Right cardiac atrium (tissue), 5 donors: Measurements from ENCODE around the gene IGFBP5. TPM values are rescaled to one million over a fixed set of nuclear protein-coding genes. Genes with fewer than 3 reads are reported as not detected.

ENCODE experiments used
- ATAC-seq, 2 donors: fragments of 200-7000 bp; cut with Tn5 transposase; one replicate each; pipeline versions ENCODE4 v1.8.0 to v1.9.1; 2020; ENCODE audit warnings: moderate library complexity in 2 of 2, mild to moderate bottlenecking in 1 of 2
- DNase-seq, 3 donors: peaks; one replicate each; pipeline ENCODE4 v3.0.0-alpha.2; 2020
- H3K27ac ChIP-seq: one replicate; pipeline ENCODE4 v1.5.1; 2013; ENCODE audit warnings: mild to moderate bottlenecking, low read length, control low read depth, moderate library complexity
- H3K27me3 ChIP-seq: one replicate; pipeline ENCODE4 v1.6.1; 2013; ENCODE audit not compliant: control insufficient read depth, insufficient read depth
- H3K4me1 ChIP-seq: one replicate; pipeline ENCODE4 v1.6.1; 2013; ENCODE audit warnings: low read length; ENCODE audit not compliant: control insufficient read depth, insufficient read depth
- H3K4me3 ChIP-seq: one replicate; pipeline ENCODE4 v1.5.1; 2013; ENCODE audit warnings: low read length, control low read depth
- H3K9me3 ChIP-seq: one replicate; pipeline ENCODE4 v1.6.1; 2013; ENCODE audit warnings: low read length; ENCODE audit not compliant: control insufficient read depth
- WGBS: extraction: QIAGEN DNeasy Blood & Tissue Kit; methylation state at CpG from one replicate; pipeline ENCODE4 v1.1.7; 2013; 5-methylcytosine and 5-hydroxymethylcytosine counted together
- intact Hi-C, 4 donors: fragments of 100-400 bp; cut with DNase I; formaldehyde crosslinking; loops; one replicate each; pipeline versions ENCODE4 v1.11.0 to v1.14.0; 2022 to 2023
- polyA plus RNA-seq: library from polyadenylated mRNA; stranded (reverse); fragments of 200-250 nt; gene quantifications from one replicate; pipeline ENCODE4 v1.2.3, GENCODE V29; 2013
- total RNA-seq, 4 donors: library from RNA; stranded (reverse); fragmentation: NEBNext Ultra II Directional; extraction: Animal tissue kit (Norgen Biotek cat#: 25700); gene quantifications; one replicate each; pipeline ENCODE4 v1.2.1, GENCODE V29; 2021
- donor health status: healthy with polysubstance abuse.
- donor health status: DM: no; HTN: yes; CAD: no.
- donor health status: DM: no; HTN: no; CAD: no.
- donor health status: DM: no; HTN: yes; CAD: no; lungs with severe emphysema.
- donor health status: DM: yes; HTN: yes; CAD: no.

The IGFBP5 gene
- total and polyA plus RNA-seq, 5 donors, result 162 to 409 (median 300) TPM

- intact Hi-C loops, result no loop called here
- Histone ChIP-seq H3K27me3 (no peaks in the 10 kb centered on the region), H3K27ac (no peak overlapping the region), H3K4me1 (peaks cover 6% of the 10 kb centered on the region), H3K9me3 (no peaks in the 10 kb centered on the region), H3K4me3 (no peak overlapping the region)
- ATAC-seq (no peak), DNase-seq (no peak)
- 52% methylated on average over 13 of the region's 13 CpGs for WGBS
Measured at GRCh38 chr2:216632346-216632951, 62.9 kb downstream of the IGFBP5 start.

GRCh38 chr2:216629784-216630183, 65.6 kb downstream of the IGFBP5 start:
- 90% methylated on average over 4 of the region's 4 CpGs for WGBS
- no peak for ATAC-seq
- Histone ChIP-seq H3K4me3 (no peak overlapping the region), H3K27ac (no peak overlapping the region), H3K9me3 (no peaks in the 10 kb centered on the region), H3K4me1 (peaks cover 6% of the 10 kb centered on the region), H3K27me3 (no peaks in the 10 kb centered on the region)
- no peak for DNase-seq
- intact Hi-C loops, result no loop called here

GRCh38 chr2:216626875-216627245, 68.5 kb downstream of the IGFBP5 start:
- intact Hi-C loops, result no loop called here
- no peak overlapping the region for H3K27ac ChIP-seq
- DNase-seq, result no peak
- H3K4me1 ChIP-seq, result no peaks in the 10 kb centered on the region
- 70% methylated on average over 2 of the region's 2 CpGs for WGBS
- H3K27me3 ChIP-seq, result no peaks in the 10 kb centered on the region
- H3K9me3 ChIP-seq, result no peaks in the 10 kb centered on the region
- ATAC-seq, result no peak
- no peak overlapping the region for H3K4me3 ChIP-seq

GRCh38 chr2:216626168-216626874, 69.0 kb downstream of the IGFBP5 start:
- DNase-seq (no peak), ATAC-seq (no peak)
- H3K27ac ChIP-seq, result no peak overlapping the region
- no peaks in the 10 kb centered on the region for H3K9me3 ChIP-seq
- H3K4me3 ChIP-seq, result no peak overlapping the region
- H3K4me1 ChIP-seq, result no peaks in the 10 kb centered on the region
- no peaks in the 10 kb centered on the region for H3K27me3 ChIP-seq
- 82% methylated on average over 7 of the region's 7 CpGs for whole genome bisulfite sequencing
- intact Hi-C loops, result no loop called here

GRCh38 chr2:216624251-216624650, 71.1 kb downstream of the IGFBP5 start:
- Histone ChIP-seq H3K4me3 (no peak overlapping the region), H3K27ac (no peak overlapping the region), H3K27me3 (no peaks in the 10 kb centered on the region), H3K9me3 (no peaks in the 10 kb centered on the region), H3K4me1 (no peaks in the 10 kb centered on the region)
- ATAC-seq (no peak), DNase-seq (no peak)
- intact Hi-C loops, result no loop called here
- 94% methylated on average over 2 of the region's 2 CpGs for WGBS

DNA sequence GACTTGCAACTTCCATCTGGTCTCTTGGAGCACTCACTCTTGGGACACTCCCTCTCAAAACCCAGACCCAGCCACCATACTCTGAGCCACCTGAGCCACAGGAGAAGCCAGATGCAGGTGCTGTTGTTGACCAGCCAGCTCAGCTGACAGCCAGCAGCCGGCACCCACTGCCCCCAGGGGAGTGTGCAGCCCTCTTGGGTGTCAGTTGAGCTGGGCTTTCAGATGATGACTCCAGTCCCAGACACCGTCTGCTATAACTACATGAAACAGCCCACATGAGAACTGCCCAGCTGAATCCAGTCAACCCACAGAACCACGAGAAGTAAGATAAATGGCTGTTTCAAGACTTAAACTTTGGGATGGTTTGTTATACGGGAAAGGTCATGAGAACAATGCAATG, 72.8 kb downstream of the IGFBP5 start:
- no peak overlapping the region for H3K4me3 ChIP-seq
- ATAC-seq (no peak), DNase-seq (no peak)
- WGBS, result 89% methylated on average over 4 of the region's 4 CpGs
- H3K27me3 ChIP-seq, result no peaks in the 10 kb centered on the region
- no peaks in the 10 kb centered on the region for H3K4me1 ChIP-seq
- H3K9me3 ChIP-seq, result no peaks in the 10 kb centered on the region
- intact Hi-C loops, result no loop called here
- no peak overlapping the region for H3K27ac ChIP-seq

Other genes with a start within 250 kb of the IGFBP5 start
- 1,000 to 10,000 TPM; 1,836 to 2,258 (median 1,899) TPM for gene RPL37A, start 196.7 kb downstream of the IGFBP5 start, total RNA-seq
- gene RPL37A, start 196.7 kb downstream of the IGFBP5 start, polyA plus RNA-seq, result 3,516 TPM
- 100 to 1,000 TPM in 2 of 4 donors, 10 to 100 TPM in 2; 62.6 to 168 (median 92.4) TPM for gene IGFBP2, start 62.1 kb downstream of the IGFBP5 start, total RNA-seq
- gene IGFBP2, start 62.1 kb downstream of the IGFBP5 start, polyA plus RNA-seq, result 115 TPM
- not detected for gene TNP1, start 164.5 kb upstream of the IGFBP5 start, total RNA-seq
- not detected for gene TNP1, start 164.5 kb upstream of the IGFBP5 start, polyA plus RNA-seq